Activated naive CD8-positive, alpha-beta T cell treated with anti-CD3 and anti-CD28 coated beads, Interleukin-2, amount 50 U/mL, for 16 hours (primary cell): ENCODE results near the gene ZFHX3.

Experiments
- DNase-seq: peaks from one replicate; pipeline ENCODE4 v3.0.0-alpha.2; 2020; ENCODE audit warnings: low read depth, low spot score

Gene ZFHX3

GRCh38 chr16:72950669-72951068 is 97.3 kb downstream of the ZFHX3 start:
- no peak for DNase-seq

- DNase-seq = no peak
Measured at GRCh38 chr16:72948238-72948829, 99.6 kb downstream of the ZFHX3 start.

- DNase-seq = no peak
Measured at GRCh38 chr16:72947379-72948237, 100.3 kb downstream of the ZFHX3 start.

- no peak for DNase-seq
Measured at GRCh38 chr16:72946474-72947194, 101.3 kb downstream of the ZFHX3 start.

- no peak for DNase-seq
Measured at GRCh38 chr16:72946063-72946462, 101.9 kb downstream of the ZFHX3 start.

GRCh38 chr16:72945611-72946010 is 102.3 kb downstream of the ZFHX3 start:
- DNase-seq = no peak

- DNase-seq = no peak
Measured at GRCh38 chr16:72944757-72945485, 103.0 kb downstream of the ZFHX3 start.

- DNase-seq = no peak
Measured at GRCh38 chr16:72942021-72942420, 105.9 kb downstream of the ZFHX3 start.

- DNase-seq = no peak
Measured at GRCh38 chr16:72940886-72941285, 107.0 kb downstream of the ZFHX3 start.

GRCh38 chr16:72939247-72939646 is 108.7 kb downstream of the ZFHX3 start:
- DNase-seq = no peak

GRCh38 chr16:72938795-72939164 is 109.1 kb downstream of the ZFHX3 start:
- no peak for DNase-seq

GRCh38 chr16:72937916-72938794 is 109.8 kb downstream of the ZFHX3 start:
- DNase-seq = no peak

- no peak for DNase-seq
Measured at GRCh38 chr16:72937360-72937759, 110.6 kb downstream of the ZFHX3 start.

GRCh38 chr16:72936408-72936807 is 111.5 kb downstream of the ZFHX3 start:
- no peak for DNase-seq

- no peak for DNase-seq
Measured at GRCh38 chr16:72935896-72936295, 112.0 kb downstream of the ZFHX3 start.

GRCh38 chr16:72934636-72935403 is 113.1 kb downstream of the ZFHX3 start:
- DNase-seq = no peak

GRCh38 chr16:72932677-72933335 is 115.1 kb downstream of the ZFHX3 start:
- DNase-seq = no peak

GRCh38 chr16:72932050-72932449 is 115.9 kb downstream of the ZFHX3 start:
- no peak for DNase-seq

GRCh38 chr16:72930396-72930795 is 117.5 kb downstream of the ZFHX3 start:
- no peak for DNase-seq
